Activated CD4-positive, alpha-beta memory T cell treated with anti-CD3 and anti-CD28 coated beads for 36 hours (primary cell): ENCODE data around the gene UVRAG. TPM values are rescaled to one million over a fixed set of nuclear protein-coding genes. Genes with fewer than 3 reads are reported as not detected.

Experiments used
- CTCF ChIA-PET: fragments of 350-600 bp; sonication (Branson Sonifier 250); formaldehyde crosslinking; loops from one replicate; lab custom pipeline; 2021; ENCODE audit warnings: antibody characterized with exemption, inconsistent platforms; lab: Charles Lee
- POLR2A ChIA-PET: fragments of 350-600 bp; sonication (Branson Sonifier 250); formaldehyde crosslinking; loops from one replicate; lab custom pipeline; 2021; ENCODE audit warnings: antibody characterized with exemption; lab: Charles Lee
- DNase-seq: peaks from one replicate; pipeline ENCODE4 v3.0.0-alpha.2; 2020
- H3K27ac Mint-ChIP-seq: one replicate; pipeline ENCODE4 v1.8.0; 2021; ENCODE audit warnings: mixed read lengths
- H3K27me3 Mint-ChIP-seq: one replicate; pipeline ENCODE4 v1.8.0; 2021; ENCODE audit warnings: mixed read lengths
- H3K36me3 Mint-ChIP-seq: one replicate; pipeline ENCODE4 v1.8.0; 2021; ENCODE audit warnings: mixed read lengths
- H3K4me1 Mint-ChIP-seq: one replicate; pipeline ENCODE4 v1.8.0; 2021; ENCODE audit warnings: low read depth, mixed read lengths
- H3K4me3 Mint-ChIP-seq: one replicate; pipeline ENCODE4 v1.8.0; 2021; ENCODE audit warnings: mild to moderate bottlenecking, mixed read lengths
- H3K9me3 Mint-ChIP-seq: one replicate; pipeline ENCODE4 v1.8.0; 2021; ENCODE audit warnings: mixed read lengths
- intact Hi-C: fragments of 100-400 bp; cut with micrococcal nuclease; formaldehyde crosslinking; loops from one replicate; pipeline ENCODE4 v1.15.1; 2023
- total RNA-seq, 2 experiments: library from RNA; stranded (reverse); gene quantifications; one replicate each; pipeline ENCODE4 v1.2.3, GENCODE V29; 2021

UVRAG gene
- total RNA-seq, 2 experiments from 2014 or later = 15.5 to 16.7 TPM

GRCh38 chr11:76147106-76147740 is 332.2 kb downstream of the UVRAG start:
- CTCF ChIA-PET = interaction anchor here (1.0 to 3.0 kb wide), 3 partner anchors 14 to 279 kb away, joined by 3 to 11 read pairs (median 3); no protein-coding TSS in a partner anchor
- intact Hi-C loops = no loop called here
- Mint-ChIP-seq H3K4me3 (no peak overlapping the region), H3K9me3 (no peaks in the 10 kb centered on the region), H3K27ac (no peak overlapping the region), H3K4me1 (peaks cover 4% of the 10 kb centered on the region), H3K36me3 (peaks cover 5% of the 10 kb centered on the region), H3K27me3 (no peaks in the 10 kb centered on the region)
- POLR2A ChIA-PET = no interaction called here
- no peak for DNase-seq

- peaks cover 3% of the 10 kb centered on the region for H3K27me3 Mint-ChIP-seq
- H3K4me3 Mint-ChIP-seq = no peak overlapping the region
- ChIA-PET POLR2A (no interaction called here), CTCF (no interaction called here)
- intact Hi-C loops = no loop called here
- no peaks in the 10 kb centered on the region for H3K9me3 Mint-ChIP-seq
- H3K36me3 Mint-ChIP-seq = no peaks in the 10 kb centered on the region
- H3K4me1 Mint-ChIP-seq = peaks cover 14% of the 10 kb centered on the region
- no peak overlapping the region for H3K27ac Mint-ChIP-seq
- no peak for DNase-seq
Measured at GRCh38 chr11:76148231-76148630, 333.2 kb downstream of the UVRAG start.

- Mint-ChIP-seq H3K27ac (no peak overlapping the region), H3K4me3 (no peak overlapping the region), H3K36me3 (no peaks in the 10 kb centered on the region), H3K27me3 (peaks cover 3% of the 10 kb centered on the region), H3K9me3 (no peaks in the 10 kb centered on the region), H3K4me1 (peaks cover 18% of the 10 kb centered on the region)
- POLR2A ChIA-PET = no interaction called here
- no peak for DNase-seq
- intact Hi-C loops = no loop called here
- CTCF ChIA-PET = interaction anchor here (0.8 to 1.3 kb wide), 3 partner anchors 252 to 771 kb away, joined by 3 read pairs; no protein-coding TSS in a partner anchor
Measured at GRCh38 chr11:76148941-76149613, 334.1 kb downstream of the UVRAG start.

- Mint-ChIP-seq H3K4me1 (peaks cover 18% of the 10 kb centered on the region), H3K27ac (no peak overlapping the region), H3K4me3 (no peak overlapping the region), H3K36me3 (no peaks in the 10 kb centered on the region), H3K9me3 (no peaks in the 10 kb centered on the region), H3K27me3 (peaks cover 3% of the 10 kb centered on the region)
- ChIA-PET CTCF (interaction anchor here (0.9 to 1.3 kb wide), 2 partner anchors 253 to 770 kb away, joined by 3 read pairs; no protein-coding TSS in a partner anchor), POLR2A (no interaction called here)
- intact Hi-C loops = loop anchor here (5.0 kb wide), 1 partner anchor 332 kb away; the partner anchor contains the start of gene UVRAG
- DNase-seq = no peak
Measured at GRCh38 chr11:76149713-76150112, 334.7 kb downstream of the UVRAG start.

GRCh38 chr11:76150141-76150540 is 335.1 kb downstream of the UVRAG start:
- peaks cover 3% of the 10 kb centered on the region for H3K27me3 Mint-ChIP-seq
- CTCF ChIA-PET = interaction anchor here (0.9 to 1.3 kb wide), 2 partner anchors 253 to 770 kb away, joined by 3 read pairs; no protein-coding TSS in a partner anchor
- H3K9me3 Mint-ChIP-seq = no peaks in the 10 kb centered on the region
- intact Hi-C loops = loop anchor here (5.0 kb wide), 1 partner anchor 333 kb away; the partner anchor contains the start of gene UVRAG
- no peaks in the 10 kb centered on the region for H3K36me3 Mint-ChIP-seq
- no peak overlapping the region for H3K4me3 Mint-ChIP-seq
- DNase-seq = no peak
- H3K4me1 Mint-ChIP-seq = peaks cover 18% of the 10 kb centered on the region
- POLR2A ChIA-PET = no interaction called here
- H3K27ac Mint-ChIP-seq = no peak overlapping the region

GRCh38 chr11:76151556-76152085 is 336.6 kb downstream of the UVRAG start:
- peaks cover 18% of the 10 kb centered on the region for H3K4me1 Mint-ChIP-seq
- CTCF ChIA-PET = interaction anchor here (0.5 to 3.2 kb wide), 64 partner anchors 8 to 446 kb away, joined by 3 to 131 read pairs (median 5); partner anchors contain the start of gene UVRAG
- intact Hi-C loops = loop anchor here (1.0 to 5.0 kb wide), 4 partner anchors 254 to 428 kb away; partner anchors contain the start of gene UVRAG
- peak overlapping the region; percentile 51 for H3K4me3 Mint-ChIP-seq
- no peaks in the 10 kb centered on the region for H3K36me3 Mint-ChIP-seq
- H3K27ac Mint-ChIP-seq = no peak overlapping the region
- no peak for DNase-seq
- no peaks in the 10 kb centered on the region for H3K9me3 Mint-ChIP-seq
- POLR2A ChIA-PET = no interaction called here
- H3K27me3 Mint-ChIP-seq = peaks cover 3% of the 10 kb centered on the region

- Mint-ChIP-seq H3K27ac (no peak overlapping the region), H3K4me3 (peak overlapping the region; percentile 51), H3K36me3 (no peaks in the 10 kb centered on the region), H3K4me1 (peaks cover 18% of the 10 kb centered on the region), H3K27me3 (peaks cover 3% of the 10 kb centered on the region), H3K9me3 (no peaks in the 10 kb centered on the region)
- CTCF ChIA-PET = interaction anchor here (0.5 to 3.2 kb wide), 70 partner anchors 9 to 446 kb away, joined by 3 to 131 read pairs (median 4); partner anchors contain the start of gene UVRAG
- peak; percentile 94 for DNase-seq
- POLR2A ChIA-PET = no interaction called here
- intact Hi-C loops = loop anchor here (1.0 to 5.0 kb wide), 4 partner anchors 255 to 429 kb away; partner anchors contain the start of gene UVRAG
Measured at GRCh38 chr11:76152086-76152681, 337.2 kb downstream of the UVRAG start.

- ChIA-PET POLR2A (no interaction called here), CTCF (interaction anchor here (0.6 to 3.2 kb wide), 53 partner anchors 8 to 447 kb away, joined by 3 to 131 read pairs (median 5); partner anchors contain the start of gene UVRAG)
- H3K4me1 Mint-ChIP-seq = peaks cover 18% of the 10 kb centered on the region
- H3K4me3 Mint-ChIP-seq = peak overlapping the region; percentile 51
- no peak for DNase-seq
- intact Hi-C loops = loop anchor here (1.0 to 5.0 kb wide), 4 partner anchors 256 to 430 kb away; partner anchors contain the start of gene UVRAG
- no peaks in the 10 kb centered on the region for H3K9me3 Mint-ChIP-seq
- peaks cover 3% of the 10 kb centered on the region for H3K27me3 Mint-ChIP-seq
- no peaks in the 10 kb centered on the region for H3K36me3 Mint-ChIP-seq
- H3K27ac Mint-ChIP-seq = no peak overlapping the region
Measured at GRCh38 chr11:76152741-76153570, 337.9 kb downstream of the UVRAG start.

GRCh38 chr11:76153571-76153923 is 338.5 kb downstream of the UVRAG start:
- Mint-ChIP-seq H3K27me3 (peaks cover 3% of the 10 kb centered on the region), H3K36me3 (no peaks in the 10 kb centered on the region), H3K27ac (no peak overlapping the region), H3K4me1 (peaks cover 18% of the 10 kb centered on the region), H3K4me3 (no peak overlapping the region), H3K9me3 (no peaks in the 10 kb centered on the region)
- intact Hi-C loops = loop anchor here (5.0 kb wide), 1 partner anchor 336 kb away; the partner anchor contains the start of gene UVRAG
- DNase-seq = no peak
- ChIA-PET CTCF (interaction anchor here (1.3 to 3.2 kb wide), 6 partner anchors 10 to 351 kb away, joined by 3 to 131 read pairs (median 24); no protein-coding TSS in a partner anchor), POLR2A (no interaction called here)

GRCh38 chr11:76155500-76156227 is 340.7 kb downstream of the UVRAG start:
- no peaks in the 10 kb centered on the region for H3K9me3 Mint-ChIP-seq
- no peak overlapping the region for H3K27ac Mint-ChIP-seq
- no peaks in the 10 kb centered on the region for H3K36me3 Mint-ChIP-seq
- POLR2A ChIA-PET = no interaction called here
- intact Hi-C loops = no loop called here
- CTCF ChIA-PET = interaction anchor here (1.4 to 2.0 kb wide), 2 partner anchors 52 to 259 kb away, joined by 5 to 10 read pairs; no protein-coding TSS in a partner anchor
- peaks cover 3% of the 10 kb centered on the region for H3K27me3 Mint-ChIP-seq
- no peak for DNase-seq
- peaks cover 18% of the 10 kb centered on the region for H3K4me1 Mint-ChIP-seq
- H3K4me3 Mint-ChIP-seq = no peak overlapping the region
